NCI-H2227 (cell line): ENCODE results near the gene OR2H1.
"Not testable (repeated sequence)": the region's sequence is repeated elsewhere in the genome, so short reads cannot be mapped to it uniquely, and the experiment has no call there.

Experiments used
- DNase-seq: peaks from one replicate; lab custom pipeline; 2025; ENCODE audit not compliant: unreplicated experiment; lab: John Stamatoyannopoulos, UW

The OR2H1 gene

DNA sequence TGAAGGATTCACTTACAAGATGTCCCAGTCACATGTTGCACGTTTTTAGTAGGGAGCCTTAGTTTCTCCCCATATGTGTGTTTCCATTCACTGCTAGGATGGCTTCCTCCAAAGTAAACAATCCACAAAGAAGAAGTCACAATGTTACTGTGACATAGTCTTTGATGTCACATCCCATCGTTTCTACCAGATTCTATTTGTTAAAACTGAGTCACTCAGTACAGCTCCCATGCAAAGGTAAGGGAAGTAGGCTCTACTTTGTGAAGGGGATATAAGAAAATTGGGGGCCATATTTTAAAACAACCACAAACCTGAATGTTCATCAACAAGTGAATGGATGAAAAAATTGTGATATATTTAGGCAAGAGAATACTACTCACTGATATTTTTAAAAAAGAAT is at the start of gene OR2H1, which contains the start of gene OR11A1:
Gene OR2H1 (plus strand): TSS at position 185 of the 400 bp plus-strand sequence. CDS start 4,615 bp downstream, outside the sequence.
Gene OR11A1 (minus strand): TSS at position 101 of the 400 bp plus-strand sequence. CDS start 29,430 bp downstream, outside the sequence.
- no peak for DNase-seq

DNA sequence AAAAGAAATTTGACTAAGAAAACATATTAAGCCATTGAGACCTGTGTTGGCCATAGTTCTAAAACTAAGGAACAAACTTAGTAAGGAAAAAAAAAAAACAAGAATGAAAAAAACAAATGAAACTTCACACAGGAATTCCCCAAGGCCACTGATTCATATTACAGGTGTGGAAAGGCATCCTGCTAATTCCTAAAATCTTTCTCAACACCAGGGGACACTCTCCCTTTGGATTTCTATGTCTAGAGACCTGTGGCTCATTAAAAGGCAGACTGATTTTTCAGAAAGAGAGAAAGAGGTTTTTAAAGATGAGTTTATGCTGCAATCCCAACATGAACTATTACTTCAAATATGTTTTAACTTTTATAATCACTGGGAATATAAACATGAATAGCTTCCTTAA is 42.4 kb upstream of the OR2H1 start, which contains the start of gene OR12D1:
Gene OR12D1 (plus strand): TSS at position 341 of the 400 bp plus-strand sequence.
- no peak for DNase-seq

GRCh38 chr6:29419516-29419915 is 37.4 kb upstream of the OR2H1 start:
- no peak for DNase-seq

GRCh38 chr6:29424168-29424567 is 32.8 kb upstream of the OR2H1 start:
- DNase-seq: no peak

- no peak for DNase-seq
Observed at GRCh38 chr6:29424575-29424974, 32.4 kb upstream of the OR2H1 start.

- no peak for DNase-seq
Observed at GRCh38 chr6:29425075-29425474, 31.9 kb upstream of the OR2H1 start.

DNA sequence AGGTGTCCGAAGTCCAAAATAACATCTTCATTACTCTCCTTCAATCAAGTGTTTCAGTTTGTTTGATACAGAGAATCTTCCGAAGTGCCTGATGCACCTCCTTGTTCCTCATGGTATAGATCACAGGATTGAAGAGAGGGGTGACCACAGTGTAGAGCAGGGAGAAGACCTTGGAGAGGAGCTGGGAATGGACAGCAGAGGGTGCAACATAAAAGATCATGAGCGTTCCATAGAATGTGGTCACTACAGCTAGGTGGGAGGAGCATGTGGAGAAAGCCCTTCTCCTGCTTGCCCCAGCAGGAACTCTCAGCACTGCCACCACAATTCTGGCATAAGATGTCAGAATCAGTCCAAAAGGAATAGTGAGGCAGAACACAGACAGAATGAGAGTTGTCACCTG is 30.3 kb upstream of the OR2H1 start:
- DNase-seq: no peak

GRCh38 chr6:29436730-29437129 is 20.2 kb upstream of the OR2H1 start:
- DNase-seq: peak; percentile 67

GRCh38 chr6:29439006-29439405 is 17.9 kb upstream of the OR2H1 start, which contains the start of gene OR10C1:
Gene OR10C1, plus strand, starts transcription at chr6:29439306. Its CDS starts 710 bp downstream, at chr6:29440016.
- no peak for DNase-seq

DNA sequence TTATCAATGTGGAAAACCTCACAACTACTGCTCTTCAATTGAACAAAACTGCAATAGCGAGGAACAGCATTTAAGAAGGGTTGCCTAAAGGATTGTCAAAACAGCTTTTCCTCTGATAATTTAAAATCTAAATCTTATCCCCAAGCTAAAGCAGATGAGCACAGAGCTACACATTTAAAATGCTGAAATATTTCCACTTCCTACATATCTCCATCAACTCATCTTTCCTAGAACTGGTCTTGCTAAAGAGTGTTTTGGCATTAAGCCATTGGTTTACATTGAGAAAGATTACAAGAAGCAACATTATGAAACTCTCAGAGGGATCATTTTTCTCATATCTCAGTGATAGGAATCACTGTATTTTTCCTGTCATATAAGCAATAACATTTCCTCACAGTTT is 14.2 kb upstream of the OR2H1 start:
- no peak for DNase-seq

GRCh38 chr6:29444031-29444430 is 12.9 kb upstream of the OR2H1 start:
- DNase-seq: not testable (repeated sequence)

GRCh38 chr6:29447670-29448069 is 9.3 kb upstream of the OR2H1 start:
- no peak for DNase-seq

DNA sequence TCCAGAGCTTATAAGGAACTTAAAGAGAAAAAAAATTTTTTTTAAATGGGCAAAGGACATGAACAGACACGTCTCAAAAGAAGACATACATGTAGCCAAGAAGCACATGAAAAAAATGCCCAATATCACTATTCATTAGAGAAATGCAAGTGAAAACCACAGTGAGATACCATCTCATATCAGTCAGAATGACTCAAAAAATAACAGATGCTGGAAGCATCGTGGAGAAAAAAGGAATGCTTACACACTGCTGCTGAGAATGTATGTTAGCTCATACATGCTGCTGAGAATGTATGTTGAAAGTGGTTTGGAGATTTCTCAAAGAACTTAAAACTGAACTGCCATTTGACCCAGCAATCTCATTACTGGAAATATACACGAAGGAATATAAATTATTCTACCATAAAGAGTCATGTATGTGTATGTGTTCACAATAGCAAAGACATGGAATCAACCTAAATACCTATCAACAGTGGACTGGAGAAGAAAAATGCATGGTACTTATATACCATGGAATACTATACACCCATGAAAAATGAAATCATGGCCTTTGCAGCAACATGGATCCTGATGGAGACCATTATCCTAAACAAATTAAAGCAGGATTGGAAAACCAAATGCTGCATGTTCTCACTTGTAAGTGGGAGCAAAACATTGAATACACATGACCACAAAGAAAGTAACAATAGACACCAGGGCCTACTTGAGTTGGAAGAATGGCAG is 5.3 kb upstream of the OR2H1 start:
- DNase-seq: no peak

GRCh38 chr6:29461021-29461814 is 4.3 kb downstream of the OR2H1 start:
- DNase-seq: no peak

DNA sequence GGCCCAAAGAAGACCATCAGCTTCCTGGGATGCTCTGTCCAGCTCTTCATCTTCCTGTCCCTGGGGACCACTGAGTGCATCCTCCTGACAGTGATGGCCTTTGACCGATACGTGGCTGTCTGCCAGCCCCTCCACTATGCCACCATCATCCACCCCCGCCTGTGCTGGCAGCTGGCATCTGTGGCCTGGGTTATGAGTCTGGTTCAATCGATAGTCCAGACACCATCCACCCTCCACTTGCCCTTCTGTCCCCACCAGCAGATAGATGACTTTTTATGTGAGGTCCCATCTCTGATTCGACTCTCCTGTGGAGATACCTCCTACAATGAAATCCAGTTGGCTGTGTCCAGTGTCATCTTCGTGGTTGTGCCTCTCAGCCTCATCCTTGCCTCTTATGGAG is 5.1 kb downstream of the OR2H1 start:
- no peak for DNase-seq

DNA sequence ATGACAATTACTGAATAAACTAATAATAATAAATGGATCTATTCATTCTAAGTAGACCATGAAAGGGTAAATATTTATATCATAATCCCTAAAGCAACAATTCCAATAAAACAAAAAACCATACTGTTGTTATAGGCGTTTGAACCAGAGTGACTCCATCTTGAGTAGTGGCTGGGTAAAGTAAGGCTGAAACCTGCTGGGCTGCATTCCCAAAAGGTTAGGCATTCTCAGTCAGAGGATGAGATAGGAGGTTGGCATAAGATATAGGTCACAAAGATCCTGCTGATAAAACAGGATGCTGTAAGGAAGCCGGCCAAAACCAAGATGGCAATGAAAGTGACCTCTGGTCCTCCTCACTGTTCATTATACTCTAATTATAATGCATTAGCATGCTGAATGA is 8.3 kb downstream of the OR2H1 start:
- DNase-seq: no peak

DNA sequence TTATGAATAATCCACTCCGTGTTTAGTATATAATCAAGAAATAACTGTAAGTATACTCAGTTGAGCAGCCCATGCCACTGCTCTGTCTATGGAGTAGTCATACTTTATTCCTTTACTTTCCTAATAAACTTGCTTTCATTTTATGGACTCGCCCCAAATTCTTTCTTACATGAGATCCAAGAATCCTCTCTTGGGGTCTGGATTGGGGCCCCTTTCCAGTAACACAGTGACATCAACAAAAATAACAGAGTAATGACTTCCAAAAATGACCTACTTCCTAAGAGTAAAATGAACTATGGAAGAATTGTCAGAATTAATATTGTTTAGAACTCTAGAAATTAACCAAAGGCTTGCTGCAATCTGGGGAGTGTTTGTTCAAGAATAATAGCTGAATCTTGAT is 8.8 kb downstream of the OR2H1 start:
- DNase-seq: no peak

DNA sequence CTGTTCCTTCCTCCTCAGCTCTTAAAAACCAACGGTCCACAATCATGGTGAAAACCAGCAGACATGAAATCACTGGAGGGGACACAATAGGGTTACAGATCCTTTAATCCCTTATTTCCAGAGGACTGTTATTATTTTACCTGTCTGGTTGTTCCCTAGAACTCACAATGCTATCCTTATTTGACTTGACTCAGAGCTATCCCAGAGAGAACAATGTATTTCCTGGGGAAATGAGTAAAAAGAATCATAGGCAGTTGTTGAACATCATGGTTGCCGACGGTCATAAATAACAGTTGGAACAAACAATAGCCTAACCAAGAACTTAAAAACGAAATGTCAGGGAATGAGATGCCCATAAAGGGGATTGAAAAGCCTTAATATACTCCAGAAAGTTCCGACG is 9.3 kb downstream of the OR2H1 start:
- no peak for DNase-seq

GRCh38 chr6:29474996-29475395 is 18.0 kb downstream of the OR2H1 start:
- DNase-seq: no peak

GRCh38 chr6:29477923-29478450 is 21.0 kb downstream of the OR2H1 start:
- no peak for DNase-seq

DNA sequence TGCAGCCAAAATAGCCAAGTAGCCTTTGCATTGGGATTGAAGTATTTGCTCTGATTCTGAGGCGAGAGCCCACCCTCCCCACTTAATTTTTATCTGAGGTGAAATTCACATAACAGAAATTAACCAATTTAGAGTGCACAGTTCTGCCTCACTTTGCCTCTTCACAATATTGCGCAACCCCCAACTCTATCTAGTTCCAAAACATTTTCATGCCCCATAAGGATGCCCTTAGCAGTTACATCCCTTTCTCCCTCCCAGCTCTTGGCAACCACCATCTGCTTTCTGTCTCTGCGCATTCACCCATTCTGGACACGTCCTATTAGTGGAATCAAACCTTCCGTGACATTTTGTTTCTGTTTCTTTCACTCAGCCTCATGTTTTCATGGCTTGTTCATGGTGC is 21.8 kb downstream of the OR2H1 start:
- no peak for DNase-seq

DNA sequence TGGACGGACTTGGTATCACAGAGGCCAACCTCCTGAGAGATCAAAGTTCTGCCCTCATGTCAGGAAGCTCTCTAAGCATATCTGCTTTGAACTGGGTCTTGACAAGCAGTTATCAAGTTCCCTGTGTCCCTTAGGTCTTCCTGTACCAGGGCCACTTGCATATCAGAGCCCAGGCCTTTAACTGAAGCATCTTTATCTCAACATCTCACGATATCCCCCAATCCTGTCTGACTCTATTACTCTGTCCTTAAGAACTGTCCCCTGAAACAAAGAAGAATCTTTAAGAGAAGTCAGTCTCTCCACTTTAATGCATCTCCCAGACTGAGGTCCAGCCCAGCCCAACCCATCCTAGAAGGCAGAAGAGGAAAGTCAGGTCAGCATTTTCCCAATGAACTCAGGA is 22.6 kb downstream of the OR2H1 start:
- DNase-seq: no peak
